ENCODE data around the gene SCPEP1. TPM values are rescaled to one million over a fixed set of nuclear protein-coding genes. Genes with fewer than 3 reads are reported as not detected.

SCPEP1 gene
- total RNA-seq, 4 donors from 2014 or later, result 22.2 to 156 (median 59.2) TPM

DNA sequence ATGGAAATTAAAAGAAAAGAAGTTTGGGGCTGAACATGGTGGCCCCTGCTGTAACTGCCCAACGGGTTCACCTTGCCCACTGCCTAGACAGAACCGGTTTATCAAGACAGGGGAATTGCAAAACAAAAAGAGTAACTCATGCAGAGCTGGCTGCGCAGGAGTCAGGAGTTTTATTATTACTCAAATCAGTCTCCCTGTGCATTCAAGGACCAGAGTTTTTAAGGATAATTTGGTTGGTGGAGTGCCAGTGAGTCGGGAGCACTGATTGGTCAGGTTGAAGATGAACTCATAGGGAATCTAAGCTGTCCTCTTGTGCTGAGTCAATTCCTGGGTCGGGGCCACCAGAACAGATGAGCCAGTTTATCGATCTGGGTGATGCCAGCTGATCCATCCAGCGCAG, 4.4 kb upstream of the SCPEP1 start:
- TF ChIP-seq, protein P1, sequence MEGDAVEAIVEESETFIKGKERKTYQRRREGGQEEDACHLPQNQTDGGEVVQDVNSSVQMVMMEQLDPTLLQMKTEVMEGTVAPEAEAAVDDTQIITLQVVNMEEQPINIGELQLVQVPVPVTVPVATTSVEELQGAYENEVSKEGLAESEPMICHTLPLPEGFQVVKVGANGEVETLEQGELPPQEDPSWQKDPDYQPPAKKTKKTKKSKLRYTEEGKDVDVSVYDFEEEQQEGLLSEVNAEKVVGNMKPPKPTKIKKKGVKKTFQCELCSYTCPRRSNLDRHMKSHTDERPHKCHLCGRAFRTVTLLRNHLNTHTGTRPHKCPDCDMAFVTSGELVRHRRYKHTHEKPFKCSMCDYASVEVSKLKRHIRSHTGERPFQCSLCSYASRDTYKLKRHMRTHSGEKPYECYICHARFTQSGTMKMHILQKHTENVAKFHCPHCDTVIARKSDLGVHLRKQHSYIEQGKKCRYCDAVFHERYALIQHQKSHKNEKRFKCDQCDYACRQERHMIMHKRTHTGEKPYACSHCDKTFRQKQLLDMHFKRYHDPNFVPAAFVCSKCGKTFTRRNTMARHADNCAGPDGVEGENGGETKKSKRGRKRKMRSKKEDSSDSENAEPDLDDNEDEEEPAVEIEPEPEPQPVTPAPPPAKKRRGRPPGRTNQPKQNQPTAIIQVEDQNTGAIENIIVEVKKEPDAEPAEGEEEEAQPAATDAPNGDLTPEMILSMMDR (IDR thresholded peaks at IDR 0.05; ENCODE audit: low read depth), result no peak

DNA sequence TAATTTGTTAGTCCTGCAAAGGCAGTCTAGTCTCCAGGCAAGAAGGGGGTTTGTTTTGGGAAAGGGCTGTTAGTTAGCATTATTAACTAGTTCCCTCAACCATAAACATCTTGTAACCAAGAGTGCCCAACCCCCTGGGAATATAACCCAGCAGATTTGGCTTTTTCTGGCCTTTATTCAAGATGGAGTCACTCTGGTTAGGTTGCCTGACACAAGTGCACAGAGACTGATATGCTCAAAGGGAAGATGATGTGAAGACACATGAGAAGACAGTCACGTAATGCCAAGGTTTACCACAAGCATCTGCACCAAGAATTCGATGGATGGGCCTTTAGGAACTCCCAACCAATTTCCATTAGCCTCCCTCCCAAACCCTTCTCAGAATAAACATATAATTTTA, 3.9 kb upstream of the SCPEP1 start:
- TF ChIP-seq, protein P1 (IDR thresholded peaks at IDR 0.05; ENCODE audit: low read depth), result no peak

DNA sequence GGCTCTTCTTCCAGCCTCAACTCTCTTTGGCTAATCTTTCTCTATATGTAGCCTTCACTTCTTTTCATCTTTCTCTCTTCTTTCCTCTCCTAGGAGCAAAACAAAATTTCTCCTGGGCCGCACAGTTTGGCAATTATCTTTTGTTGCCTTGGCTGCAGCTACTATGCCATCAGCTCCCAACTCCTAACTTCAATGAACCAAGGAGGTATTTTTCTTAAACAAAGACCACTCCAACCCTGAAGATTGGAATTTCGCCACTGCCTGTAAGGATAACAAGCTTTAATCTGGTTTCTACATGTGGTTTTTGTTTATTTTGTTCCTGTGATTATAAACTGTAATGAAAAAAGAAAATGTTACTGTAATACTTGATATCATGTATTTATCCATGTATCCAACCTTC, 2.3 kb upstream of the SCPEP1 start:
- TF ChIP-seq, protein P1 (IDR thresholded peaks at IDR 0.05; ENCODE audit: low read depth), result no peak

DNA sequence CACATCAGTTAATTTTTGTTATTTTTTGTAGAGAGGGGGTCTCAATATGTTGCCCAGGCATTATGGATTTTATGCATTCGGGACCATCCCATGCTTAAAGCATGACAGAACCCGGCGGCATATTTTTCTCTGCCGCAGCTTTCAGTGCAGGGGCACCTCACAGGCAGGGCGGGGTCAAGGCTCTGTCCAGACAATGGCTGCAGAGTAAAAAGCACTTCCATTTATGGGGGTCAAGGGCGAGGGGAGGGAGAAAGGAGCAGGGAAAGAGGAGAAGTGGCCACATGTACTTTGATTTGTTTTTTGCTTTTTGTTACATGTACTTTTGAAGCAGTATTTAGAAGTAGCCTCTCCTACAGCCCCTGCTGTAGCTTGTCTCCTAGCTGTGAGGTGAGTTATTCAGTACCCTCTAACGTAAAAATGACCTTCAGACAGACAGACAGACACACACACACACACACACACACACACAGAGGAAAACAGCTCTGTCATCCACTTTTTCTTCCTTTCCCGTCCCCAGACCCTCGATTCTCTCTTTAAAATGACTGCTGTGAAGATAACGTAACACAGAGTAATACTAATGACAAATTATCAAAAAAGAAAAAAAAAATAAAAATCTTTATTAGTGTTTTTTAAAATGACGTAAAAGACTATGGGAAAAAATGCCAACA, 856 bp upstream of the SCPEP1 start:
- TF ChIP-seq, protein P1 (IDR thresholded peaks at IDR 0.05; ENCODE audit: low read depth), result no peak

DNA sequence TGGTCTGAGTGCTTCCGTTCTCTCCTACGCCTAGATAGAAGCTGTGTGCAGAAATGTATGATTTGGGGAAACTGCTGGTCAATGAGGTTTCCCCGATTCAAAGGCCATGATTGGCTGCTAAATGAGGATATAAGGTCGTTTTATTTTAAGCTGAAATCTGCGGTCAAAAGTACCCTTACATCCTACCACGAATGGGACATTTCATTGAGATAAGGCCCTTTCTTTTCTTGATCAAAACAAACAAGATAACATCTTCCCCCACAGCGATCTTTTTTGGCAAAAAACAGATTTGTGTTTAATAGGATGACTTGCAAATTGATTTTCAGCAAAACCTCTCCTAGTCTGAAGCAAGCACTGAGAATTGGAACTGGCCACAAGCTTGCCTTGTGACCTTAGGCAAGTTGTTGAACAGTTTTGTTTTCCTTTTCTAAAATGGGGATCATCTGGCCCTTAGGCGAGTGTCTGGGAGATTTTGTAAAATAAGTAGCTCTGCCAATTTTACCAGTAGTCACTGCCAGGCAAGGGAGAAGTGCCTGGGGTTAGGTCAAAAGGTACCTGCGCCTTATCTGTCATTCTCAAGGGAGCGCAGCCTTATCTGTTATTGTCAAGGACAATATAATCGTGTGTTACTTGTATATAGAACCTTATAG, 635 bp downstream of the SCPEP1 start:
- TF ChIP-seq, protein P1 (IDR thresholded peaks at IDR 0.05; ENCODE audit: low read depth), result no peak

DNA sequence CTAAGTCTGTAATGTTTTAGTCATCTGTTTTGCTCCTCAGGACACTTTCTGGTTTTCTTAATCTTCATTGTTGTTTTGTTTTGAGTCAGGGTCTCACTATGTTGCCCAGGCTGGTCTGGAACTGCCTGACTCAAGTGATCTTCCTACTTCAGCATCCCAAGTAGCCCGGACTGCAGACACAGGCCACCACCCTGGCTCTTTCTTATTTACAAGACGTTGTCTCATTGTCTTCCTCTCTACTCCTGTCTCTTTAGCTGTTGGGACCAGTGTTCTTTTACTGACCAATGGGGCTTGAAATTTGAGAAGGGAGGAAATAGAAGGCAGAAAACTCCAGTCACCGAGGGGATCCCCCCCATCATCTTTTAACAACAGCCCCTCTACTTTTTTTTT, 1.2 kb downstream of the SCPEP1 start:
- TF ChIP-seq, protein P1 (IDR thresholded peaks at IDR 0.05; ENCODE audit: low read depth), result no peak

DNA sequence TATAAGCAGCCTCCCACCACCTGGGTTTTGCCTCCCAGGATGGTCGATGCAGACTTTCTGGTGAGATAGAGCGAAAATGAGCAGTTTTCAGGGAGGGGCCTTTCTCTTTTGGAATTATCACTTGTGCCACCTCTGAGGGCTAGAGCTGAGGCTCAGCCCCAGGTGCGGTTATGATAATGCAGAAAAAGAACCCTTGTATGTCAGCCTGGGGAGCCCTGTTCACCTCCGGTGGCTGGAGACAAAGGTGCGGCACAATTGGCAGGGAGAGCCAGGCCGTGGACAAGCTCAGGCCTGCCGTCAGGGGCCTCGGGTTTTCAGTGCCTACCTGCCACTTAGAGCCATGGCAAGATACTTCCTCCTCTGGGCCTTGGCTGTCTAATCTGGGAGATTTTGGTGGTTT, 4.4 kb downstream of the SCPEP1 start:
- TF ChIP-seq, protein P1 (IDR thresholded peaks at IDR 0.05; ENCODE audit: low read depth), result no peak
